ENCODE measurements around the gene FHIT.
"Not testable (repeated sequence)": the region's sequence is repeated elsewhere in the genome, so short reads cannot be mapped to it uniquely, and the experiment has no call there.

FHIT gene

DNA sequence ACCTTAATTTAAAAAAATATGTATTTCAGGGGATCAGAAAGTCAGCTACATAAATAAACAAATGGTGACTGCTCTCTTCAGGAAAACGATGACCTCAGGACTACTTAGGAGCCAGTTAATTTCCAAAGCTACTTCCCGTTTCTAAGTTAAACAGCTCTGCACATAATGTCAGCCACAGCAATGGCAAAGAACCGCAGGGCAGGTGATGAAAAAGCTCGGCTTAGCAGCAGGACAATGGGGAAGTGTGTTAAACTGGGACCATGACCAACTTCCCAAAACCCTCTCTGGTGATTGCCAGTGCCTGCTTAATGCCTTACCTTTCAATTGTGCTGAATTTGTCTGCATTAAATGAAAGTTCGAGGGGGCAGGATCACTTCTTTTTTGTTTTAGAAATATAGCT is 258.9 kb downstream of the FHIT start:
- DNase-seq (ENCODE audit: low read depth, low spot score) = no peak

DNA sequence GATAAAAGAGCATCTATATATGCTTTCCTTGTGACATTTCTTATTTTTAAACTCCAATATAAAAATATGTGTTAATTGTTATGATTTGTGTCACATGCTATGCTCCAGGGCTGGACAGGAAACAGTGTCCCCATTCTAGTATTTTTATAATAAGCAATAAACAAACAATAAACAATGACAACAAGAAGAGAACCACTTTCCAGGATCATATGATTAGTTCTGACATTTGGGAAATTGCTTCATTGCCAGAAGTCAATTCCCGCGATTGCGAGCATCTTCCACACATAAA is 260.9 kb downstream of the FHIT start:
- no peak for DNase-seq (ENCODE audit: low read depth, low spot score)

DNA sequence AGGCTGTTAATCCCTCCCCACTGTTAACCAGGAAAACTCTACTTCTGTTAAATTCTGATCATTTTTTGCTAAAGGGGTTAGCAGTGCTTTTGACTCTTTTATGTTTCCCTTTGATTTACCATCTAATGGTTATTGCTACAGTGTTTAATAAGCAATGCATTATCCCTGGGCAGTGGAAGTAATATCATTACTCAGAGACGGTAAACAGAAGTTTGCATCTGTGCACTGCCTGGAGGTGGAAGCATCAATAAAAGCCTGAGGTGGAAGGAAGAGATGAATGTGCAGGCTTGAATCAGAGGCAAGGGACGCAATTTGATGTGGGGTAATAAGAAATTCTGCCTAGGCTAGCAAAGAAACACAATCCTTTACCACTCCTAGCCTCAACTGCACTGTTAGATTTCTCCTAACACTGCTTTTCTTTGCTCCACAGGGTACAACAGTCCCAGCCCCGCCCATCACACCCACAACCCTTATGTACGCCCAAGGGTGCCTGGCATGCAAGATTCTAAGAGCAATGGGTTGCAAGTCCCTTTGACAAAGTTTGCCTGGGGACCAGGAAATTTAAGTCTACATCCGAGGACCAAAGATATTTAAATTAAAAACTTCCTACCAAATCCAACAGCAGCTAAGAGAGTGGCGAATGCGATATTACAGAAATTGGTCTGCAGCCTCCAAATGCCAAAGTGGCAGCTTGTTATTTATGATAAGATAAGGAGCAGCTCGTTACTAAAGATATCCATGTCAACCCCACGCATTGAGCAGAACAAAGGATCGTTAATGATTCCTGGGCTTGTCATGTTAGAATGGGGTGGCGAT is 261.4 kb downstream of the FHIT start:
- DNase-seq (ENCODE audit: low read depth, low spot score) = no peak

DNA sequence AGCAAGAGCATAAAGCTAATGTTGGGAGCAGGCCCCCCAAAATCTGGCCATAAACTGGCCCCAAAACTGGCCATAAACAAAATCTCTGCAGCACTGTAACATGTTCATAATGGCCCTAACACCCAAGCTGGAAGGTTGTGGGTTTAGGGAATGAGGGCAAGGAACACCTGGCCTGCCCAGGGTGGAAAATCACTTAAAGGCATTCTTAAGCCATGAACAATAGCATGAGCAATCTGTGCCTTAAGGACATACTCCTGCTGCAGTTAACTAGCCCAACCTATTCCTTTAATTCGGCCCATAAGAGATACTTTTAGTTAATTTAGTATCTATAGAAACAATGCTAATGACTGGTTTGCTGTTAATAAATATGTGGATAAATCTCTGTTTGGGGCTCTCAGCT is 264.1 kb downstream of the FHIT start:
- not testable (repeated sequence) for DNase-seq (ENCODE audit: low read depth, low spot score)

DNA sequence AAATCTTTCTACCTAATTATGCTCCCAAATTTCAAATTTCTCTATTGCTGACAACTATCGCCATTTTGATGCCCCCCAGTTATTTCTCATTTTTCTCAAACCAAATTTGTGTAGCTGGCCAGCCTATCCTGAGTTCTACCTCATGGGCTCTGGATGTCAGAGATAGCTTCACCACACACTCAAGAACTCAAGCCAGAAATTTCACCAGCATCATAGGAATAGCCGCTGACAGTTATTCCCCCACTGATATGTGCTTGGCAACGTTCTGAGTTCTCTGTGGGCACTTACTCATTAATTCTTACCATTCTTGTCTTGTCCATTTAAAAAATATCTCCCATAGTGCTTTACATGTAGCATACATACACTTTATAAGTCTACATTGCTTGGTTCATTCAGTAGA is 264.7 kb downstream of the FHIT start:
- DNase-seq (ENCODE audit: low read depth, low spot score) = no peak

DNA sequence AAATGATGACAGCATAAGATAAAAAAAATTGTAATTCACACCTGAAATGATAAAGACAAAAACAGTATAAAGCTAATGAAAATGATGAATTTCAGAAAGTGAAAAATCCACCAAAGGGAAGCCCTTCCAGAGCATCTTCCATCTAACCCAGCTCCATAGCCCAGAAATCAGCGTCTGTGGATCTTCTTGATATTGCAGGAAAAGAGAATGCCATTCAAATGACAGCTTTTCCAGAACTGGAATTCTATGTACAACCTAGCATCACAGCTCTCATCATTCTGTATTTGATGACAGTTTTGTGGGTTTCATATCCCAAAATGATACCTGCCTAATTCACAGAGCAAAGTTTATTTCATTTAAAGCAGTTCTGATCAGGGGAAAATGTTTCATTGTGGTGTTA is 267.3 kb downstream of the FHIT start:
- no peak for DNase-seq (ENCODE audit: low read depth, low spot score)

DNA sequence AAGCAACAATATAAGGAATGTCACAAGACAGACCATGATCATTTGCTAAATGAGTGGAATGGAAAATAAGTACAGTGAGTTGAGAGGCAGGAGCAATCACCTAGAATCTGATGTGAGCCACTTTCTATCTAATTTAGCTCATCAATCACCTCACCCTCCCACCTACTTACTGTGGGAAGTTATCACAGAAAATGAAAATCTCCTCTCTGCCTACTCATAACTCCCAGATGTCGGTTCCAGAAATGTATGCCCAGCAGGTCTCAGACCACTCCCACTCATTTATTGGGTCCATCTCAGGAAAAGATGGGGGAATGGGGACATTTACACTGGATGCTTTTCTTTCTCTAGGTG is 270.9 kb downstream of the FHIT start:
- DNase-seq (ENCODE audit: low read depth, low spot score) = no peak

DNA sequence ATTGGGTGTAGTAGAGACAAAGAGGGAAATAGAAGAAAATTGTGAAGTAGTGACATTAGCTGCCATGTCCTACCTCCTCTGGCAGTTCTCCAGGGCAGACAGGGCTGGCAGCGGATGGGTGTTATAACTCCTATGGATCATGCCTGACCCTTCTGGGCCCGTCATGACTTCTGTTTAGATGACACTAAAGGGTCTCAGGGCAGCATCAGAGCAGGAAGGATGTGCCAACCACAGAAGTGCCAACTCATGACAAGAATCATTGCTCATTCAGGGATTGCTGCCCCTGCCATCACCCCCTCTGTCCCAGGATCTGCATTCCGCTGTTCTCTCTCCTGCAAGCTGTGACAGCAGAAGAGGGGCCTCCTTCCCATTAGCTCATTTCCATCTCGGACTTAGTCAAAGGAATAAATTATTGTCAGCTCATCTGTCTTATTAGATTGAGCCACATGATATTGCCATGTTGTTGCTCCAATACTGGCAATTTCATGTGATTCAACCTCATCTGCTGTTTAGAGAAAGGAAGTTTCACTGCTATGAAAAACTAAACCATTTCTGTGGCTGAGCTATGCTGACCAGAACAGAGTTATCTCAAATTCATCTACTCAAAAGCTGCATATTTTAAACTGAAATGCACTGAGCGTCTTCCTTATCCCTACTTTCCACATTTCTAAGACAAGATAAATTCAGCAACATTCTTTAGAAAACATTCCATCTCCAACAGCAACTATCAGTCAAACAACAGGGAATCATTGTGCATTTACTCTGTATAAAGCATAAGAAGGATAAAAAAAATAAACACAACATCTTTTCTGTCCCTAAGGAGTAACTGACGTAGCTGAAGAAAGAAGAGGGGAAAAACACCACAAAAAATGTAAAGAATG is 271.6 kb downstream of the FHIT start:
- no peak for DNase-seq (ENCODE audit: low read depth, low spot score)

DNA sequence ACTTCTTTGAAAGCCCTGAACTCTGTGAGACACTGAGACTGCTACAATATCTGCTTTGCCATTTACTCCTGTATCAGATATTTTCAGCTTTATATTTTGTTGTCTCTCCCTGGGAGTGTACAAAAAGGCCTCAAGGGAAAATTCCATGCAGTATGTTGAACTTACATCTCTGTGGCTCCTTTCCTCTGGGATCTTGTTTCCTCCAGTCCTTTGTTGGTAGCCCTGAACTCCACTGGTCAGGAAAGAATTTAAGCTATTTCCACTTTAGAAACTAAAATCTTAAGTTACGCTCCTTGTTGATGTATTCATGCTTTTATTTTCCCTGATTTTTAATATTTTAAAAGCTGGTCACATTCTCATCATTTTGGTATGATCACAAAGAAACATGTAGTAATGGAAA is 277.9 kb downstream of the FHIT start:
- no peak for DNase-seq (ENCODE audit: low read depth, low spot score)

DNA sequence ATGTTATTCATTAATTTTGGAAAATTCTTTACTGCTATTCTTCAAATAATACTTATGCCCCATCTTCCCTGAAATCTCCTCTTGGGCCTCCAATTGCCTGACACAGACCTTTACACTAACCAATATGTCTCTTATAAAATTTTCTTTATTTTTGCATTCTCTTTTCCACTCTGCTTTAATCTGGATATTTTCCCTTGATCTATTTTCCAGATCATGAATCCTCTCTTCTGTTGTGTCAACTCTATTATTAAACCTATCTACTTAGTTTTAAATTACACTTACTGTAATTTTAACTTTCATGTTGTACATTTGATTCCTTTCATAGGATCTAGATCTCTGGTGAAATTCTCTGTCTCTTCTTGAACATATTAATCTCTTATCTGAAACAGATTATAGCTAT is 278.7 kb downstream of the FHIT start:
- DNase-seq (ENCODE audit: low read depth, low spot score) = no peak

DNA sequence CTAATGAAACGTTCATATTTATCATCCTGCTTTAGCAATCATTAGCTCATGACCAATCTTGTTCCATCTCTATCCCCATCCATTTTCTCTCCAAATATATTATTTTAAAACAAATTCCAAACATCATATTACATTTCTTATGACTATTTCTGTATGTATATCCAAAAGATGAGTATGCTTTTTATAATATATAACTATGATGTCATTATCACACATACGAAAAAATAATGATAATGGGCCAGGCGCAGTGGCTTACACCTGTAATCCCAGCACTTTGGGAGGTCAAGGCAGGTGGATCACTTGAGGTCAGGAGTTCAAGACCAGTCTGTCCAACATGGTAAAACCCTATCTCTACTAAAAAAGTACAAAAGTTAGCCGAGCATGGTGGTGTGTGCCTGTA is 280.4 kb downstream of the FHIT start:
- no peak for DNase-seq (ENCODE audit: low read depth, low spot score)

DNA sequence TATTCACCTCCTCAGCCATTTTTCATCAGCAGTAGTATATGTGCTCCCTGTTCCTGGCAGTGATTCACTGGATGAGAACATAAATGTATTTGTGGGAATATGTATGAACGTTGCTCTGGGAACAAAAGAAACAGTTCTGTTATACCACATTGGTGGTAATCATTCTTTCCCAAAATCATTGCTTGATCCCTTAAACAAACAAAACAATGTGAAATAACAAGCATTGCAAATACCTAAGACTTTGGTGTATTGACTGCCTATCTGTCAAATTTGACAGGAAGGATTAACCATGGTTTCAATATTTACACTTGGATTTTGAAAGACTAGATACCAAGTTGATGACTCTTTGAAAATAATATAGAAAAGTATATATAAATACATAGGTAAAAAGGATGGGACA is 284.1 kb downstream of the FHIT start:
- no peak for DNase-seq (ENCODE audit: low read depth, low spot score)

DNA sequence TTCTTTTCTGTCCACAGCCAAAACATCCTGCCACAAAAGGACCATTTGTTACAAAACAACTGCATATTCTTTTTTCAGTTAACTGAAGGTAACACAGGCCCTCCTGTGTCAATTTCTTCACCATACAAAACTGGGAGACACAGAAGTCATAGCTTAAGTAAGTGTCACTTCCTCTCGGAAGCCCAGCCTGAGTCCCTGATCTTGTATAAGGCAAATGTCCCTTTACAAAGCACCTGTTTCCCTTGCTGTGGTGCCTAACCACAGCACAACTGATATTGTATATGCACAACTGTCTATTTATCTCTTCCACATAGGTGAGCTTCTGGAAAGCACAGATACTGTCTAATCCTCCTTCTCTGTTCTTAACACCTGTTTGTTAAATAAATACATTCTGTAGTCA is 293.7 kb downstream of the FHIT start:
- DNase-seq (ENCODE audit: low read depth, low spot score) = no peak

DNA sequence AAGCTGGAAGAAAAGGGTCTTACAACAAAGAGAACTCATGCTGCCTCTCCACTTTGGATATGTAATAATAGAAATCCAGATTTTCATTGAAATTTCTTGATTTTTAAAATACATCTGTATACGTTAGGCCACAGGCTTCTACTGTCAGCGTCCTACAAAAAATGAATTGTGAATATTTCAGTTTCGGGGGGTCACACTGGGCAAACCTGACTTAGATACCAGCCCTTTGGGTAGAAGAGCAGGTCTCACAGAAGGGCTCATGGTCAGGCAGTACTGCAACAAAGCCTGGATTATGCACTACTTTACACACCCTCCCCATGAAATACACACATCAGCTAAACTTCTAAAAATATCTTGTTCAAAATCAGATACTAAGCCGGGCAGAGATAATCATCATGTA is 294.5 kb downstream of the FHIT start:
- DNase-seq (ENCODE audit: low read depth, low spot score) = no peak

DNA sequence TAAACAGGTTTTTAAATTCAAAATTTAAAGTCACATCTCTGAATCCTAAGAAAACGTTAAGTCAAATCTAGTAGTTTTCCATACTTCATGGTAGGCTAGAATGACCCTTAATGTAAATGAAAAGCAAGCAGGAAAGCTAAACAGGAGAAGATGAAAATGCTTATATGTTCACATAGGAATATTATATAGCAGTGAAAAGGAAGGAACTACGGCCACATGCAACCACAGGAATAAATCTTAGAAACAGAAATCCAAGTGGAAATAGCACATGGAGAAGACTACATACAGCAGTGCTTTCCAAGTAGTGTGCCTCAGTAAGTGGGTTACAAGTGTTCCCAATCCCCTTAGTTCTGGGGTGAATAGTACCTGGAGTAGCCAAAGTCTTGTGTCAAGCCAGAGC is 296.2 kb downstream of the FHIT start:
- DNase-seq (ENCODE audit: low read depth, low spot score) = no peak

DNA sequence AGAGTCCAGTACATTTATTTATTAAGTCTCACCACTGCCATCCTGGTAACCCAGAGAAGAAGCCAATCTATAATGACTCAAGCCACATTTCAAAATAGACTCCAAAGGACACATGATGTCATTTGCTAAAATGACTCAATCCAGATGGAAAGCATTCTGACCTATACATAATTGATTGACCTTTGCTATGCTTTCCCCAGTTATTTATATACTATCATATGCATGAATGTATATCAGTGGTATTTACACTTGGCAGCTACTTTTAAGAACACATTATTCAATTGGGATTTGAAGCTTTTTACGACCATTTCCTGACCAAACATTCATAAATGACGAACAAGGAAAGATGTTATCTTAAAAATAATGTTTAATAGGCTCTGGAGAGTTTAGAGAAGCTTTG is 297.2 kb downstream of the FHIT start:
- no peak for DNase-seq (ENCODE audit: low read depth, low spot score)

DNA sequence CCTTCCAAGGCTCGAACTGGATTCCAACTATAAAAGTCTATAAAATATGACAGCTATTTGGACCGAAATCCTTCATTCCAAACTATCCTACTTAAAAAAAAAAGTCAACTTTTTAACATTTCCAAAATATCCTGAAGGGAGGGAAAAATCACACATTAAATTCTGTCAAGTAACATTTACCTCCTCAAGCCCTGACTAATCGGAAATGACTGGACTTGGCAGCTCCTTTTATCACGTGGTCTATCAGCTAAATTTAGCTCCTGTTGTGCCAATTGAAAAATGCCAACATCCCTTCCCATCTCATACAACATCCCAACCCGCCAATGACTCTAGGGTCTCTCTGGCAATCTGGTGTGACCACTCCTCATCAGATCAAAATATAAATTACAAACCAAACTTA is 297.9 kb downstream of the FHIT start:
- DNase-seq (ENCODE audit: low read depth, low spot score) = no peak

DNA sequence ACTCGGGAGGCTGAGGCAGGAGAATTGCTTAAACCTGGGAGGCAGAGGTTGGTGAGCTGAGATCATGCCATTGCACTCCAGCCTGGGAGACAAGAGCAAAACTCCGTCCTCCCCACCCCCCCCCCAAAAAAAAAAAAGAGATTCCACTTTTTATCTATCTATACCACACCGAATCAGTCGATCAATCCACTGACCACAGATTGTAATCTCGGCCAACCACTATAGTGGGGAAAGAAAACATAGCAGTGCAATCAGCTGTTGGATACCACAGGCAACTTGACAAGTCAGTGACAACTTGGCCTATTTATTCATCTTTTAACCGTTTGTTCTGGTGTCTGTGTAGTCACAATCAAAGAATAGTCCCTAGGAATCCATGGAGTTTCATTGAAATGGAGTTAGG is 299.2 kb downstream of the FHIT start:
- no peak for DNase-seq (ENCODE audit: low read depth, low spot score)

DNA sequence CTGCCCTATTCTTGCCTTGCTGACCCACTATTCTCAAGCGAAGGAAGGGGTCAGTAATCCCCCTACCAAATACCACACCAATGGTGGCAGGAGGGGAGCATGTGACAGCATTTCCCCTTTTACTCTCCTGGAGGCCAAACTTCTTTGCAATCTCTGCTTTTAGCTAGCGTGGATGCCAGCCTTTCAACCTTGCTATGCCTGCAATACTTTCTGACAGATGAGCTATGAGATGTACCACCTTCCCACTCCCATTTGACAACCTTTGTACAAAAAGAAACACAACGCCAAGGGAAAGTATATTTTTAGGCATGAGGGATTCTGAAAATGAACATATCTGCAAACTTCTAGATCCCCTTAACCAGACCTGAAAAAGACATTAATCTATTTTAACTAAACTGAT is 302.1 kb downstream of the FHIT start:
- DNase-seq (ENCODE audit: low read depth, low spot score) = no peak

DNA sequence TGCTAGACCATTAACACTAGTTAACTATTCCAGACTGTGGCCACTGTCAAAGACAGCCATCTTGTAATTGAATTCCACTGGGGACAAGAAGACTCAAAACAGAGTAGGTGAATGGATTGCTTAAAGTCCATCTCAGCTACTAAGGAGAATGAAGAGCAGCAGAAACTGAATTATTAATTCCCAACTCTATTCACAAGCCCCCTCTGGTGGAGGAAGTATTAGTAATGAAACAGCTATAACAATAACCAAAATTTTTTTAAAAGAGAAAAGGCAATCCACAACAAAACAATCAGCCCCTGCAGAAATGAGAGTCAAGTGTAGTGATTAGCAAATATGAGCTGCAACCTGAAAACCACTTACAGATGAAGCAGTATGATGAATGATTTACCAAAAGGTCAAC is 302.8 kb downstream of the FHIT start:
- DNase-seq (ENCODE audit: low read depth, low spot score) = no peak

DNA sequence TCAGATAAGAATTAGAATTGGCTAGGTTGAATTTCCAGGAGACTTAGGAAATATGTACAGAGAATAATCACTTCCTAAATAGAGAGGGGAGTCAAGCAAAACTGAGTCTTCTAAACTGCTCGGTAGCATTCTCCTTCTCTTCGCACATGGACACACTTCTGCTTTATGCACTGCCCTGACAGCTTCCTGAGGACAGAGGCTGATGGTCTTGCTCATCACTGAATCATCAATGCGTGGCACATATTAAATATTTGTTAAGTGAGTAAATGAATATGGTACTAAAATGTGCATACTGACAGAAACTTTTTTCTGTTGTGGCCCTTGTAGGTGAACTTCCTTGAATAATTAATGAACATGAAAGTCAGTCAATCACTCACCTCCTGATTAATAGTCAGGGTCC is 315.5 kb downstream of the FHIT start:
- no peak for DNase-seq (ENCODE audit: low read depth, low spot score)

DNA sequence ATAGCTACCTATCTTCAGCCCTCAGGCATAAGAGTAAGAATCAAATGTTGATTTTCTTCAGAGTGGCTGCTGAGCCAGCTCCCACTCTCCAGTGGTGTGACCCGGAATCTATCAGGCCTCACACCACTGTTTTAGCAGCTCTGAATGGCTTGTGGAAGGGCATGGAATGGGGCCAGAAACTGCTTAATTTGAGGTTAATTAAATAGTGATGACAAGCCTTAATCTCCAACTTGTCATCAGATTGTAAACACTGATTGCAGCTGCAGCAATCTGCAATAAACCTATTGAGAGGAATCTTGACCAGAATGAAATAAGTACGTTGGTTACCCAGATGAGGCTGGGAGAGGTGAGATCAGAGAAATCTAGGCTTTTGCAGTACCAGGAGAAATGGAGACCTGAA is 317.4 kb downstream of the FHIT start:
- no peak for DNase-seq (ENCODE audit: low read depth, low spot score)

DNA sequence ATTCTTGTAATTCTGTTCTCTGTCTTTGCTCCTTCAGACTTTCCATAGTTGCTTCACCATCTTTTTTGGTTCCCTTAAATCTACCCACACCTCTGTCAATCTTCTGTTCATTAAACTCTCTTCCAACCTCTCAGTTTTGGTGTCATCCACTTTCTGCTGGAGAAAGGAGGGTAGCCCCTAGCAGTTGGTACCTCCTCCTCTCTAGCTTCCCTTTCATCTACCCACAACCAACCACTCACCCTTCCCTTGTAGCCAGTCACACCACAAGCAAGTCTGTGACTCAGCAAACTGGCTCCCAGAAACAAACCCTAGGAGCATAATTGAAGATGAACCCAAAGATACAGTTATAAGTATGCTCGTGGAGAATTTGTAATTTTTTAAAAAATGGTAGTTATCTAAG is 318.6 kb downstream of the FHIT start:
- no peak for DNase-seq (ENCODE audit: low read depth, low spot score)

DNA sequence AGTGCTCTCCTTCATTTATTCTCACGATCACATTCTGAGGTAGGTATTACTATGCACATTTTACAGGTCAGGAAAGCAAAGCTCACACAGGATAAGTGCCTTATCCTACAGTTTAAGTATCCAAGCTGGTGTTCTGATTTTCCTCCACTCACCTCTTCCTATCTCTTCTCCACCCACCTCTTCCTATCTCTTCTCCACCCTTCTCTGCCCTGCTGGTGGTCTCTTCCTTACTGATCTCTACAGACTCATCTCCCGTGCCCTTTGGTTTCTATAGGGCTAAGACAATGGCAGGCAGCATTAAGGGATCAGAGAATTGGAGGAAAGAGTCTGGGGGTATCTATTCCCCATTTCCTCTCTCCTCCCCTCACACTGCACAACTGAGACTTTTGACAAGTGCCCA is 319.1 kb downstream of the FHIT start:
- DNase-seq (ENCODE audit: low read depth, low spot score) = no peak

Measured in activated CD4-positive, CD25-positive, alpha-beta regulatory T cell treated with anti-CD3 and anti-CD28 coated beads, Interleukin-2, amount 50 U/mL, for 16 hours (primary cell).